PC-9 (cell line): ENCODE data around the gene MOB3A. TPM values are rescaled to one million over a fixed set of nuclear protein-coding genes. Genes with fewer than 3 reads are reported as not detected.
A peak's percentile ranks its signal among the peaks of the same experiment; 100 is the strongest.

ENCODE experiments used
- BruUV-seq: library from RNA; stranded (reverse); fragments of 400-500 nt; replicated peaks from 2 replicates; lab custom pipeline; 2021; lab: Mats Ljungman, UMichigan
- CTCF ChIA-PET: fragments of 300-600 bp; sonication (Branson Sonifier 250); formaldehyde crosslinking; loops from one replicate; lab custom pipeline; 2022; ENCODE audit warnings: antibody characterized with exemption; lab: Charles Lee
- POLR2A ChIA-PET: fragments of 300-600 bp; sonication (Branson Sonifier 250); formaldehyde crosslinking; loops from one replicate; lab custom pipeline; 2022; ENCODE audit warnings: antibody characterized with exemption; ENCODE audit not compliant: unreplicated experiment; lab: Charles Lee
- DNase-seq, 2 experiments: peaks; one replicate each; pipeline versions ENCODE4 v3.0.0 to v3.0.0-alpha.2; 2015 to 2022; ENCODE audit warnings: mixed read lengths in 1 of 2
- H2AFZ ChIP-seq: fragments of 200-600 bp; sonication (generic); 2 replicates; pipeline ENCODE4 v1.8.1; 2017; ENCODE audit warnings: antibody characterized with exemption
- H3F3A ChIP-seq: fragments of 200-600 bp; sonication (generic); 2 replicates; pipeline ENCODE4 v1.8.1; 2017; ENCODE audit warnings: antibody characterized with exemption, mild to moderate bottlenecking, low read depth; ENCODE audit not compliant: insufficient read depth
- H3K27ac ChIP-seq: fragments of 200-600 bp; sonication (generic); 2 replicates; pipeline ENCODE4 v1.6.1; 2016; ENCODE audit warnings: mixed run types
- H3K27me3 ChIP-seq: fragments of 200-600 bp; sonication (generic); 2 replicates; pipeline ENCODE4 v1.6.1; 2016; ENCODE audit warnings: low read depth, mixed run types; ENCODE audit not compliant: insufficient read depth
- H3K36me3 ChIP-seq: fragments of 200-600 bp; sonication (generic); 2 replicates; pipeline ENCODE4 v1.6.1; 2016; ENCODE audit warnings: low read depth, mixed run types
- H3K4me1 ChIP-seq: fragments of 200-600 bp; sonication (generic); replicated peaks from 2 replicates; pipeline ENCODE4 v1.6.1; 2016; ENCODE audit warnings: mixed run types; ENCODE audit not compliant: insufficient read depth
- H3K4me2 ChIP-seq: fragments of 200-600 bp; sonication (generic); 2 replicates; pipeline ENCODE4 v1.6.1; 2017; ENCODE audit warnings: mixed run types
- H3K4me3 ChIP-seq: fragments of 200-600 bp; sonication (generic); 2 replicates; pipeline ENCODE4 v1.6.1; 2016; ENCODE audit warnings: mixed run types
- H3K79me2 ChIP-seq: fragments of 200-600 bp; sonication (generic); 2 replicates; pipeline ENCODE4 v1.6.1; 2017; ENCODE audit warnings: low read depth, mixed run types
- H3K9me2 ChIP-seq: fragments of 200-600 bp; sonication (generic); 2 replicates; pipeline ENCODE4 v1.8.1; 2017; ENCODE audit warnings: mild to moderate bottlenecking; ENCODE audit not compliant: insufficient read depth
- H3K9me3 ChIP-seq: fragments of 200-600 bp; sonication (generic); 2 replicates; pipeline ENCODE4 v1.8.1; 2016; ENCODE audit warnings: low read depth; ENCODE audit not compliant: insufficient read depth
- H4K20me1 ChIP-seq: fragments of 200-600 bp; sonication (generic); 2 replicates; pipeline ENCODE4 v1.8.1; 2017; ENCODE audit not compliant: insufficient read depth
- CTCF ChIP-seq: fragments of 200-600 bp; sonication (generic); conservative IDR thresholded peaks from 2 replicates; pipeline ENCODE4 v1.6.1; 2017; ENCODE audit warnings: mixed run types, antibody characterized with exemption, mild to moderate bottlenecking, moderate library complexity
- EZH2 ChIP-seq: fragments of 200-600 bp; sonication (generic); IDR thresholded peaks from 2 replicates; pipeline ENCODE4 v1.8.0; 2017; ENCODE audit warnings: antibody characterized with exemption, low read depth
- intact Hi-C: fragments of 100-400 bp; cut with micrococcal nuclease; formaldehyde crosslinking; loops from one replicate; pipeline ENCODE4 v1.10.0; 2022; ENCODE audit not compliant: unreplicated experiment
- total RNA-seq: library from RNA; stranded (reverse); gene quantifications from 2 replicates; pipeline ENCODE4 v1.2.3, GENCODE V29; 2021

MOB3A gene
- total RNA-seq, 1 experiment from 2014 or later, result 28.9 TPM

- CTCF ChIA-PET, result interaction anchor here (0.6 kb wide), 1 partner anchor 110 kb away, joined by 5 read pairs; no protein-coding TSS in a partner anchor
Observed at GRCh38 chr19:2039089-2039958, 56.8 kb downstream of the MOB3A start.

GRCh38 chr19:2038284-2039088 lies 57.6 kb downstream of the MOB3A start:
- BruUV-seq, result no TSS peak
- no peak for DNase-seq
- peaks cover 4% of the 10 kb centered on the region; the same call in 1 of the 2 replicates for H3K4me1 ChIP-seq
- H3F3A ChIP-seq, result peaks cover 11% of the 10 kb centered on the region; the same call in 1 of the 2 replicates
- ChIA-PET POLR2A (no interaction called here), CTCF (no interaction called here)
- no peaks in the 10 kb centered on the region for H3K9me2 ChIP-seq
- no peaks in the 10 kb centered on the region for H3K9me3 ChIP-seq
- no peaks in the 10 kb centered on the region for H4K20me1 ChIP-seq
- no peak overlapping the region for H3K4me2 ChIP-seq
- H3K4me3 ChIP-seq, result no peak overlapping the region
- no peaks in the 10 kb centered on the region for H3K36me3 ChIP-seq
- no peak overlapping the region for H2AFZ ChIP-seq
- TF ChIP-seq CTCF, result no peak
- no peak for TF ChIP-seq EZH2
- no peak overlapping the region for H3K27ac ChIP-seq
- no peaks in the 10 kb centered on the region for H3K27me3 ChIP-seq
- H3K79me2 ChIP-seq, result no peaks in the 10 kb centered on the region
- intact Hi-C loops, result no loop called here

More at GRCh38 chr19:2039089-2039958, 56.8 kb downstream of the MOB3A start:
- POLR2A ChIA-PET, result no interaction called here
- H2AFZ ChIP-seq, result no peak overlapping the region
- no peak overlapping the region for H3K4me3 ChIP-seq
- H4K20me1 ChIP-seq, result 0 out of 2 replicates have a peak, but pooled peaks cover 4% of the 10 kb centered on the region
- H3K27me3 ChIP-seq, result no peaks in the 10 kb centered on the region
- no TSS peak for BruUV-seq
- H3F3A ChIP-seq, result peaks cover 11% of the 10 kb centered on the region; the same call in 1 of the 2 replicates
- no peaks in the 10 kb centered on the region for H3K36me3 ChIP-seq
- H3K27ac ChIP-seq, result no peak overlapping the region
- TF ChIP-seq EZH2 (no peak), CTCF (no peak)
- H3K4me1 ChIP-seq, result no peaks in the 10 kb centered on the region; the same call in 1 of the 2 replicates
- H3K9me2 ChIP-seq, result no peaks in the 10 kb centered on the region
- no peaks in the 10 kb centered on the region for H3K9me3 ChIP-seq
- intact Hi-C loops, result no loop called here
- H3K79me2 ChIP-seq, result no peaks in the 10 kb centered on the region
- DNase-seq, result no peak
- no peak overlapping the region for H3K4me2 ChIP-seq

GRCh38 chr19:2037651-2038255 lies 58.4 kb downstream of the MOB3A start:
- intact Hi-C loops, result no loop called here
- TSS peak; percentile 30 for BruUV-seq
- no peak overlapping the region for H2AFZ ChIP-seq
- H3K27me3 ChIP-seq, result no peaks in the 10 kb centered on the region
- no peak for TF ChIP-seq EZH2
- TF ChIP-seq CTCF, result no peak
- no peaks in the 10 kb centered on the region for H3K36me3 ChIP-seq
- H3K79me2 ChIP-seq, result no peaks in the 10 kb centered on the region
- H3F3A ChIP-seq, result peaks cover 11% of the 10 kb centered on the region; the same call in 1 of the 2 replicates
- H3K4me1 ChIP-seq, result peaks cover 7% of the 10 kb centered on the region
- CTCF ChIA-PET, result no interaction called here
- no peaks in the 10 kb centered on the region for H3K9me2 ChIP-seq
- no peak overlapping the region for H3K4me2 ChIP-seq
- no peaks in the 10 kb centered on the region for H3K9me3 ChIP-seq
- no peak for DNase-seq
- no peak overlapping the region for H3K27ac ChIP-seq
- no peak overlapping the region for H3K4me3 ChIP-seq
- POLR2A ChIA-PET, result no interaction called here
- no peaks in the 10 kb centered on the region for H4K20me1 ChIP-seq
